ENCODE data around the gene CFHR5.

CFHR5 gene

GRCh38 chr1:197024460-197024859, 47.1 kb downstream of the CFHR5 start (continued):
- TF ChIP-seq TSHZ2 (CRISPR knock-in tag; IDR thresholded peaks at IDR 0.05) = no peak
- TF ChIP-seq SNAI2 (CRISPR knock-in tag; IDR thresholded peaks at IDR 0.05) = no peak
- no peak for TF ChIP-seq ZNF8 (CRISPR knock-in tag; IDR thresholded peaks at IDR 0.05)

- TF ChIP-seq ZNF70 (CRISPR knock-in tag; IDR thresholded peaks at IDR 0.05) (no peak), TCF4 (CRISPR knock-in tag; IDR thresholded peaks at IDR 0.05; ENCODE audit: borderline replicate concordance) (no peak), ZFP3 (CRISPR knock-in tag; IDR thresholded peaks at IDR 0.05) (no peak), RARB (CRISPR knock-in tag; IDR thresholded peaks at IDR 0.05) (no peak), PPARA (CRISPR knock-in tag; IDR thresholded peaks at IDR 0.05; ENCODE audit: borderline replicate concordance) (no peak), TOX (CRISPR knock-in tag; IDR thresholded peaks at IDR 0.05; ENCODE audit: borderline replicate concordance) (no peak), ZNF8 (CRISPR knock-in tag; IDR thresholded peaks at IDR 0.05) (no peak), ZFP30 (CRISPR knock-in tag; IDR thresholded peaks at IDR 0.05) (no peak), ARNTL (CRISPR knock-in tag; IDR thresholded peaks at IDR 0.05; ENCODE audit: borderline replicate concordance, low read depth) (no peak), CSRNP3 (CRISPR knock-in tag; IDR thresholded peaks at IDR 0.05) (no peak), CREB5 (CRISPR knock-in tag; IDR thresholded peaks at IDR 0.05; ENCODE audit: low read depth) (no peak), OSR1 (CRISPR knock-in tag; IDR thresholded peaks at IDR 0.05) (no peak), GLIS3 (CRISPR knock-in tag; IDR thresholded peaks at IDR 0.05) (no peak), BACH2 (CRISPR knock-in tag; IDR thresholded peaks at IDR 0.05; ENCODE audit: borderline replicate concordance) (no peak), TSHZ2 (CRISPR knock-in tag; IDR thresholded peaks at IDR 0.05) (no peak), ZNF565 (CRISPR knock-in tag; conservative IDR thresholded peaks at IDR 0.05; ENCODE audit: low read depth) (no peak), ESRRG (CRISPR knock-in tag; IDR thresholded peaks at IDR 0.05) (no peak), PATZ1 (CRISPR knock-in tag; IDR thresholded peaks at IDR 0.05; ENCODE audit: borderline replicate concordance) (no peak), ZC3H10 (CRISPR knock-in tag; IDR thresholded peaks at IDR 0.05) (no peak), SNAI2 (CRISPR knock-in tag; IDR thresholded peaks at IDR 0.05) (no peak)
- ATAC-seq = no peak
Observed at GRCh38 chr1:197027359-197027758, 50.0 kb downstream of the CFHR5 start.

- TF ChIP-seq CSDC2 (CRISPR knock-in tag; IDR thresholded peaks at IDR 0.05) (no peak), ZFP30 (CRISPR knock-in tag; IDR thresholded peaks at IDR 0.05) (no peak), TOX (CRISPR knock-in tag; IDR thresholded peaks at IDR 0.05; ENCODE audit: borderline replicate concordance) (no peak), PPARA (CRISPR knock-in tag; IDR thresholded peaks at IDR 0.05; ENCODE audit: borderline replicate concordance) (no peak)
- ATAC-seq = peak; percentile 65
Observed at GRCh38 chr1:197029749-197030148, 52.4 kb downstream of the CFHR5 start.

GRCh38 chr1:197034631-197035339, 57.4 kb downstream of the CFHR5 start:
- ATAC-seq = peak; percentile 93
